GM19452 (cell line): ENCODE results near the gene C5orf15.
"Not testable (repeated sequence)": the region's sequence is repeated elsewhere in the genome, so short reads cannot be mapped to it uniquely, and the experiment has no call there.

Experiments
- ATAC-seq: cut with Tn5 transposase; IDR thresholded peaks from one replicate; pipeline ENCODE4 v1.9.1; 2021; ENCODE audit not compliant: unreplicated experiment

C5orf15 gene

DNA sequence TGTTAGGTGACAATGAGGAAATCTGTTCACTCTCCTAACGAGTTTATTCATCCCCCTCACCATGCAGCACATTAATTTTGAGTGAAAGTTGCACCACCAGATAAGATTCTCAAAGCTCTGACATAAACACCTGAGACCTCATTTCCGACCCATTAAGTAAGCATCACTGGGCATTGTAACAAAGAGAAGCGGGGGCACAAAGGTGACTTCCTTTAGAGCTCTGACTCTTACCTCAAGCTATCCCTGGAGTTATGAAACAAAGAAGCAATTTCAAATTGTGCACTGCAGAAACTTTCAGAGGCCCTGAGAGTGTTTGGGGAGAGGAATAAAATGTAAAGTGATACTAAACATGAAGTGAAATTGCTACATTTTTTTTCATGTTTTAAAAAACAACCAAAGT, 29.5 kb downstream of the C5orf15 start:
- peak; percentile 41 for ATAC-seq

DNA sequence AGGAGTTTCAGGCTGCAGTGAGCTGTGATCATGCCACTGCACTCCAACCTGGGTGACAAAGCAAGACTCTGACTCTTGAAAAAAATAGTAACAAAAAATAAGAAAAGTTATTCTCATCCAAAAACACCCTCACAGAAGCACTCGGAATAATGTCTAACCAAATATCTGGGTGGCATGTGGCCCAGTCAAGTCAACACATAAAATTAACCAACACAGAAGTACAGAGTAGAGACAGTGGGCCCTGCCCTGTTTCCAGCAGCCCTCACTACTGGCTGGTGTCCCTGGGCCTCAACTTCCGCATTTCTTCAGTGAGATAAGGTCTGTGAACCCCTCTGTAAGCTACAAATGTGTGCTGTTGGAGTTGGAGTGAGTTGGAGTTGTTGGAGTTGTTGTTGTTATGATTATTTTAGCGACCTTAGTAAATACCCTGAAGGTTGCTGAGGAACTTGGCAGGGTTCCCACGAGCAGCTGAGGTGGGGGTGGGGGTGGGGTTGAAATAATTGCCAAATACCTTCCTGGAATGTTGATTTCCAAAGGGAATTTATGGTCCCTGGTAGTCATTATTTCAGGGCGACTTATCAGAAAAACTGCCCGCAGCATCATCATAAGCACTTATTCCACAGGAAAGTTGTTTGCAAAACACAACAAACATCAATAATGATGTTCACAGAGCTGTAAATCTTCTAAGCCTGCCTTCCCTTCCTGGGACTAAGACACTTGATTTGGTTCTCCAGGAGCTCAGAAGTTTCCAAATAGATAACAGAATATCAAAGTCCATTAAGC, 30.2 kb downstream of the C5orf15 start:
- no peak for ATAC-seq

DNA sequence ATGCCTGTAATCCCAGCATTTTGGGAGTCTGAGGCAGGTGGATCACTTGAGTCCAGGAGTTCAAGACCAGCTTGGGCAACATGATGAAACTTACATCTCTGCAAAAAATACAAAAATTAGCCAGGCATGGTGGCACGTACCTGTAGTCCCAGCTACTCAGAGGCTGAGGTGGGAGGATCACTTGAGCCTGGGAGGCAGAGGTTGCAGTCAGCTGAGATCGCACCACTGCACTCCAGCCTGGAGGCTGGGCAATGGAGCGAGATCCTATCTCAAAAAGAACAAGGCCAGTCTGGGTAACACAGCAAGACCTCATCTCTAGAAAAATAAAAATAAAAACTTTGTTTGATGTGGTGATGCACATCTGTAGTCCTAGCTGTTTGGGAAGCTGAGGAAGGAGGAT, 30.8 kb downstream of the C5orf15 start:
- not testable (repeated sequence) for ATAC-seq

DNA sequence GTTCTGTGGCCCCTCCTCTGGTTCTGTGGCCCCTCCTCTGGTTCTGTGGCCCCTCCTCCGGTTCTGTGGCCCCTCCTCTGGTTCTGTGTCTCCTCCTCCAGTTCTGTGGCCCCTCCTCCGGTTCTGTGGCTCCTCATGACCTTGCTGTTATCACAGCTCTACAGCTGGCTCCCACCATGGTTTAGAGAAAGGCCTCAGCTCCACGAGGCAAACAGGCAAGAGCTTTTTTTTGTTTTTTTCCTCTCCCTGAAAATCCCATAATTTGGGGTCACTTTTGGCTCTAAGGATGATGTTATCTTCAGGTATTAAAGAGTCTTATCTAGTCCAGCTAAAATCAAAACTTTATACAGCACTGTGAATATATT, 31.8 kb downstream of the C5orf15 start:
- no peak for ATAC-seq

DNA sequence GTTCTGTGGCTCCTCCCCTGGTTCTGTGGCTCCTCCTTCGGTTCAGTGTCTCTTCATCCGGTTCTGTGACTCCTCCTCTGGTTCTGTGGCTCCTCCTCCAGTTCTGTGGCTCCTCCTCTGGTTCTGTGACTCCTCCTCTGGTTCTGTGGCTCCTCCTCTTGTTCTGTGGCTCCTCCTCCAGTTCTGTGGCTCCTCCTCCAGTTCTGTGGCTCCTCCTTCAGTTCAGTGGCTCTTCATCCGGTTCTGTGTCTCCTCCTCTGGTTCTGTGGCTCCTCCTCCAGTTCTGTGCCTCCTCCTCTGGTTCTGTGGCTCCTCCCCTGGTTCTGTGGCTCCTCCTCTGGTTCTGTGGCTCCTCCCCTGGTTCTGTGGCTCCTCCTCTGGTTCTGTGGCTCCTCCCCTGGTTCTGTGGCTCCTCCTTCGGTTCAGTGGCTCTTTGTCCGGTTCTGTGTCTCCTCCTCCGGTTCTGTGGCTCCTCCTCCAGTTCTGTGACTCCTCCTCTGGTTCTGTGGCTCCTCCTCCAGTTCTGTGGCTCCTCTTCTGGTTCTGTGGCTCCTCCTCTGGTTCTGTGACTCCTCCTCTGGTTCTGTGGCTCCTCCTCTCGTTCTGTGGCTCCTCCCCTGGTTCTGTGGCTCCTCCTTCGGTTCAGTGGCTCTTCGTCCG, 32.3 kb downstream of the C5orf15 start:
- ATAC-seq, result not testable (repeated sequence)

DNA sequence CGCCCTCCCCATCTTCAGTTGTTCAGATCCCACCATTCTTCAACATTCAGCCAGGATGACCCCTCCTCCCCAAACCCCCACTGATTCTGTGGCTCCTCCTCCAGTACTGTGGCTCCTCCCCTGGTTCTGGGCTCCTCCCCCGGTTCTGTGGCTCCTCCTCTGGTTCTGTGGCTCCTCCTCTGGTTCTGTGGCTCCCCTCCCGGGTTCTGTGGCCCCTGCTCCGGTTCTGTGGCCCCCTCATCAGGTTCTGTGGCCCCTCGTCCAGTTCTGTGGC, 32.8 kb downstream of the C5orf15 start:
- ATAC-seq, result no peak

DNA sequence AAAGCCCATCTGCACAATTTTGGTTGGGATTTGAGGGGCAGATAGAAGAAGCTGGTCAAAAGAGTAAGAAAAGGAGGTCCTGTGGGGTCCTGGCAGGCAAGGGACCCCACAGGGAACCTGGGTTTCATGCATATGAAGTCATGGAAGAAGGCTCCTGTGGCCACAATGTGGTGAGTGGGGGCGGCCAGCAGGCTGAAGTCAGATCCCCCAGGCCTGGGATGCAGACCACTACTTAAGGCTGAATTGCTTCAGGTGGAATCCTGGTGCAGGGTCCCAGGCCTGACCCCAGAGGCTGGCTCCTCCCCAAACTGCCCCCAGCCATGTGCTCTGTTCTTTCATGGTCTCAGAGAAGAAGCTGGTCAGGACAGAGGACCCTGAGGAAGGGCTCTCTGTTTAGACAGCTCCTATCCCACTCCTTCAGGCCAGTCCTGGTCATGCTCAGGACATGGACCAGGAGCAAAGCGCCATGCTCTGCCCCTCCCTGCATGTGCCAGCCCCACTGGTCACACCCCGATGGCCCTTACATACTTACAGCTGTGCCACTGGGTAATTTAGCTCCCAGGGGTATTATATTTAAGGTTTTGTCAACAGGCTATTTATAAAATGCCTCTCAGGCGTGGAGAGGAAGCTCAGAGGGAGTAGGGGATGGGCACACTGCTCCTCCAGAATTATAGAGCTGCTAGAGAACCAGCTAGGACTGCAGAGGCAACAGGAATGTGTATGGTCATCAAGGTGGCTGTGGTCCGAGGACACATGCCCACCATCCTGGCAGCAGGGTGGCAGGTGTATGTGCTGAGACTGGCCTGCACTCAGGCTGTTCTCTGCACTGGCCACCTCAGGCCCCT, 33.4 kb downstream of the C5orf15 start:
- no peak for ATAC-seq

DNA sequence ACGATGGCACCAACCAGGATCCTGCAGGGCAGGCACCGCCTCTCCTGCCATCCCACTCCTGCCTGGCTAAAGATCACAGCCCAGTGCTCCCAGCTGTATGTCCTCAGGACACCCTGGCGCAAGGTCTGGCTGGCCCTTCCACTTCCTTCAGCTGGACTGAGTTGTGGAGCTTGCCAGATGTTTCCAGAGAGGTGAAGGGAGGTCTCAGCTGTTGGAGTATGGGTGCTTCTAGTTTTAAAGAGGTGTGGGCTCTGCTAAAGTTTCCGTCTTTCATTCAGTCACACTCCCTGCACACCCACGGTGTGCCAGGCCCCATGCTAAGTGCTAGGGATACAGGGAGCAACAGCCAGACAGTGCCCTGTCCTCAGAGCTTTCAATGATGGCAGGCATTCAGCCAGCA, 34.1 kb downstream of the C5orf15 start:
- ATAC-seq, result no peak

DNA sequence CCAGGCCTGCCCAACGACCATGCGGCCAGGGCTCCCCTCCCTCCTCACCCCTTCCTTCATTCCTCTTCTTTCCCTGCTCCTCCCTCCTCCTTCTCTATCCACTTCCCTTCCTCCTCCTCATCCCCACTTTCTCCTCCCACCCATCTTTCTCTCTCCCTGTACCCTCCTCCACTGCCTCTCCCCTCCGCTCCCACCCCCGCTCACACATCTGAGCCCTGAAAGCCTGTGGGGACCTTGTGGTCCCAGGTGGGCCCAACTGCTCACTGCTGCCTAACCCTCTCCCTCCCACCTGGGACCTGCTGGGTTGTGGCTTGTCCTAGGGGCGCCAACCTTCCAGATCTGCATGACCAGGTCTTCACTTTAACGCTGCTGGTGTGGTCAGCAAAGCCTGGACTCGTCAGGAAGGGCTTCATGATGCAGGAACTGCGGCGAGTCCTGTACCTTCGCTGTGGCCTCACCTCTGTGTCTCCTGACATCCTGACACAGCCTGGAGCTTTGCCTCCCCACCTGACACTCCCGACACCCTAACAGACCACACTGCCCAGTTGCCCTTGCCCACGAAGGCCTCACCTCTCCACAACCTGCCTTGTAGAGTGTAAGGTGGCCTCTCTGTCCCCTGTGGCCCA, 34.6 kb downstream of the C5orf15 start:
- ATAC-seq, result no peak

DNA sequence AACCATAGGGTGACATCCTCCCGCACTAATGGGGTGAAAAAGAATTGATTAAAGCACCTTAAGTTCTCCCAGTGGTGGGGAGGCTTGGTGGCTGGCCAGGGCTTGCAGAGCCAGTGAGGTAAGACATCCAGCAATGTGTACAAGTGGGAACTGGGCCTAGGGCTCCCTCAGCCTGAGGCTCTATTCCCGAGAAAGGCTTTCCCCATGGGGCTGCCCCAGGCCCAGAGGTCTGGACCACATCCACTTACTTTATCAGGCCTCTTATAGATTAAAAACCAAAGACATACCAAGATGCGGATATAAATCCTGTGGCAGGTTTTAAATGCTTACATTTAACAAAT, 35.3 kb downstream of the C5orf15 start:
- ATAC-seq, result no peak

DNA sequence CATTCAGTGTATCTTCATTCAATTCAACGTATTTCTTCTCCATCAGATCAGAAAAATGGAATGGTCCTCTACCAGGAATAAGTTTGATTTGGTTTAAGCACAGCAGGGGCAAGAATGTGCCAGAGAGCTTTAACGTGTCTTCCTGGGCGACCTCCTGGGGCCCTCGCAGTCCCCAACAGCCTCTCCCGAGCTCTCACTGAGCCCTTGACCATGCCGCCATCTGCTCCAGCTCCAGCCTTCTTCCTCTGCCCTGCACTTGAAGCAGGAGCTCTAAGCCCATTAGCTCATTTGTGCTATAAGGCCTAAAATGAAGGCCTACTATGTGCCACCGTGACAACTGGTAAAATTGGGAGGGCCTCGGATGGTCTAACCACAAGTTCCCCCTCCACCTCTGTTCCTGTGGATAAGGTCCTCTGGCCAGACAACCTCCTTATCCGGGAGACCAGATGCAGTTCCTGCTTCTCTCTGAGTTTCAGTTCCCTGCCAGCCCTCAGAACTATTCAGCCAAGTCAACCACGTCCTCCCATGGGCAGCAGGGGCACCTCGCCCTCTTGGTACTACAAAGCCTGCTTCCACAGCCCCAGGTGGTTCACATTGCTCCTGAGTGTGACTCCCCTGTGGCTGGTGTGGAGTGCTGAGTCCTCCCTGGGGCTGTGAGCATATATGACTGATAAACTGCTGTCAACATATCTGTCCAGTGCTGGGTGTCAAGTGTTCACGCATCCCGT, 35.8 kb downstream of the C5orf15 start:
- ATAC-seq, result no peak

DNA sequence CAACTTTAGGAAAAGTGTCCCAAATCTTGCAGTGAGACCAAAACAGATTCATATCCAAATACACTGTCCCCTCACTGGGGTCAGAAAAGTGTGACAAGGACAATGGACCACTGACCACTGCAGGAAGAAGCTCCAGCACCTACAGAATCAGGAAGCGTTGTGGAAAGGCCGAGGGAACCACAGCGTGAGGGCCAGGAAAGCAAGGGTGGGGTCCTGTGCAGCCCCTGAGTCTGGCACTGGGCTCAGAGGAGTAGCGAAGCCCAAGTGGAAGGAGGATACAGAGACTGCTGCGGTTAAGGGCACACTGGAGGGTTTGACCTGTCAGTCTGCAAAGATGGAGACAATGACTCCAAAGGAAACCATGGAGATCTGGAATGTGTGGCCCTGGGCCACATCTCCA, 36.9 kb downstream of the C5orf15 start:
- ATAC-seq, result no peak

DNA sequence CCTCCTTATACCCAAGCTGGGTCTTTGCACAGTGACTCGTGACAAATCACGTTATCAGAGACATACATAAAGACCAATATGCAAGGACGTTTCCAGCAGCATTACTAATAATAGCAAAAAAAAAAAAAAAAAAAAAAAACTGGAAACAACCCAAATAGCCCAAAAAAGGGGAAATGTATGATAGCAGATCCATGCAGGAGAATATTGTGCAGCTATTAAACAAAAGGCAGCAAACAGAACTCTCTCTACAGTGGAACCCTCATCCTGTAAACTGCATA, 37.7 kb downstream of the C5orf15 start:
- ATAC-seq, result no peak

DNA sequence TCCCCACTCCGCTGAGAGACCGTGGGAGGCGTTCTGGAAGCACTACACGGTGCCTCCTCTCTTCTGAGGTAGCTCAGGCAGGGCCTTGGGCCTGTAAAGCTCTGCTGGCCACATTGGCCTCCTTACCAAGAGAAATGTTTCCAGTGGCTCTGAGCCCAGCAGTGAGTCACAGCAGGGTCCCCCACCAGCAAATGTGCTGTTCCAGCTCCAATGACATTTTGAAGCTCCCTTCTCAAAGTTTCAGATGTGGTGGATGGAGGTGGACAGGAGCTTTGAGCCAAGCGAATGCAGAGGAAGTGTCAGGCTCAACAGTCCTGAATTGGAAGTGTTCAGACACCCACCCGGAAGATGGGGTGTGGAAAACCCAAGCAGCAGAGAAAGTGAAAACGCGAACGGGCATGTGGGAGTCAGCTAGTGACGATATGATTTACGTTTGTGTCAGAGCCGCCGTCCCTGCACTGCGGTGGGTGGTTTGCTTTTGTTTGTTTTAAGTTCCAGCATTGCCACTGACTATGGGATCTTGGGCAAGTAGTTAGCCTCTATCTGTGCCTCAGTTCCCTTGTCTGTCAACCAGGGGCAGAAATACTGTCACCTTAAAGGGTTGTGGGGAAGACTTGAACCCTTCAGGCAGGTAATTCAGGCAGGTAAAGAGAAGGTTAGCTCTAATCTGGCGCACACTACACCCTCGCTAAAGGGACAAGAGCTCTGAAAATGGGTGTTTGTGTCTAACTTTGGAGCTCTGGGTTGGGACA, 38.2 kb downstream of the C5orf15 start:
- peak; percentile 37 for ATAC-seq

DNA sequence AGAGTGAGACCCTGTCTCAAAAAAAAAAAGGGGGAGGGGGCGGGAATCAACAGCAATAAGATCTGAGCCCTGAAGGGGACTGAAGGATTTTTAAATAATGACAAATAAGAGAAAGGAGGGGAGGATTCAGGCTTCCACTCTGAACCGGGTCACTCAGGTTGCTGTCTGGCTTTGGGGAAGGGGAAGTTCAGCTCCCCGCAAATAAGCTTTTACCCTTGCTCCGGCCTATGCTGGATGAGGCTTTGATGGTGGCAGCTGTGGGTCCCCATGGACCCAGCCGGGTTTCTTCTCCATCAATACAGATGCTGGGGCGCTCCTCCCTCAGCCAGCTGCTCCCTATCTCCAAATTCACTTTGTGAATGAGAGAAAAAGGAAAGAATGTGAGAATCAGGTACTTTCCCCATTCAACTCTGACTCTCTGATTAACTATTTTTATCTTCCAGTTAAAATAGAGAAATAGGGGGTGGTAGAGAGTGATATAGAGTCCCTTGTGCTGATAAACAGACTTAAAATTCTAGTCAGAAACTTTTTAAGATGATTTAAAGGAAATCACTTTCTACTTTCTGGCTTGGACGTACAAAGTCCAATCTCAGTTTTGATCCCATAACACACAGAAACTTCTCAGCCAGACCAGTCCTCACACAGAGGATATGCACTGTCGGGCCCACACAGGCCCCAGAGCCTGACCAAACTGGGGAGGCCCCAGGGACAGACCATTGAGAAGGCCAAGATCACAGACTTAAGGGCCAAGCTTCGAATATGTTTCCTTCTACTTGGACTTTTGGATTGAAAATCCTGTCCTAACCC, 39.6 kb downstream of the C5orf15 start:
- no peak for ATAC-seq

DNA sequence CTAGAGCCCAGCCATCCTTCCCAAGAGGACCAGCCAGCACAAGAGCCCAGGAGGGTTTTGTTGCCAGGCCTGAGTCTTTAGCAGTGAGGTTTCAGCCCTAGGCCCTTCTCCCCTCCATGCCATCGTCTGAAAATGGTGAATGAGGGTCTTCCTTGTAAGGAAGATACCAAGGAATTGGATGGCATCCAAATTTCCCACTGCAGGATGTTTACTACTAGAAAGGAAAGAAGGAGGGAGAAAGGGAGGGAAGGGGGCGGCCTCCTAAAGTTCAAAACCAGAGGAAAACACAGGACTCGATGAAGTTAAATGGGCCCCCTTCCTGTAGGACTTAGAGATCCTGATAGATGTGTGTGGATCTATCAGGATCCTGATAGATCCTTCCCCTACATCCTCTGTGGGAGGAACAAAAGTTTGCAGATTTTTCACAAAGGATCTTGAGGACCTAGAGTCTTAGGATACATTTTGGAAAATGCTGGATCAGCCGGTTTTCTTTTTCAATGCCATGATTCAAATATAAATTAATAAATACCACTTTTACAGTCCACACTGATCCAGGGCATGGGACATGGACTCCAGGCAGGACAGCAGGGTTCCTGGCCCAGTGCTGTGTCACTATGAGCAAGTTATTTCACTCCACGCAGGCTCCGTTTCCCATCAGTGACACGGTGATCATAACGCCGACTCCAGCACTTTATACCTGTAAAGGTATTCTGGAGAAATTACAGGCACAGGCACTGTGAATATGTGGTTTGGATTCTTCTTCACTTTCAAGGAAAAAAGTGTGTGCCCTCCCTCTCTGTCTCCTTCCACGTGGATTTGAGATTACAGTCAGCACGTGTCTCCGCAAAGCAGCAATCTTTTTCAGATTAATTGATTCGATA, 40.9 kb downstream of the C5orf15 start:
- ATAC-seq, result no peak

DNA sequence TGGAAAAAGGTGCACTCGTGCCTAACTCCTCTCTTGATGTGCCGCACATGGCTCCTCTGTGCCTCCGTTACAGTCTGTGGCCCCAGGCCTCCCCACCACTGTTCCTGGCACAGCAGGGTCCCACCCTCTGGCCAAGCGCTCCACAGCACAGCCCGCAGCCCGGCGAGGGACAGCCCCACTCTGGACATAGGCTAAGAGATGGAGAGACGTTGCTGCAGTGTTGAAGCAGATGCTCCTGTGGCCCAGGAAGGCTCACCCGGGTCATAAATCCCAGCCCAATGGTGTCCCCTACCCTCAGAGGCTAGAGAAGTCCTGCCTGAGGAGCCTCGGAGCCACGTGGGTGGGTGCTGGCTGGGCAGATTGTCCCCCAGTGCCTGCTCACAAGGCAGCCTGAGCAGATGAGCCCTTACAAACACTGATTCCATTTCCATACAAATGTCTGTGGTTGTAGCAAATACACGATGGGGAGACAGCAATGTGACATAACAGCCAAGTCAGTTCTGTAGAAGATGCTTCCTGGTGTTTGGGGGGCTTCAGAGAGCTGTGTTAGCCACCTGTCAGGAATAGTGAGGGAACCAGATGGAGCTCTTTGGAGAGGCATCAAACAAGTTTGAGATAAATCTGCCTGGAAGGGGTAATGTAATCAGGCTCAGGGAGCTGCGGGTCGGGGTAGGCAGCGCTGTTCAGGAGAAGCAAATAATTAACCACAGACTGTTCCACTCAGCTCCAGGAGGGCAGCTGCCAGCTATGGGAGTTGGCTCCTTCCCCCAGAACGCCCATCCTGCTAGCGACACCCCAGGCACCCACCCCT, 41.7 kb downstream of the C5orf15 start:
- no peak for ATAC-seq

DNA sequence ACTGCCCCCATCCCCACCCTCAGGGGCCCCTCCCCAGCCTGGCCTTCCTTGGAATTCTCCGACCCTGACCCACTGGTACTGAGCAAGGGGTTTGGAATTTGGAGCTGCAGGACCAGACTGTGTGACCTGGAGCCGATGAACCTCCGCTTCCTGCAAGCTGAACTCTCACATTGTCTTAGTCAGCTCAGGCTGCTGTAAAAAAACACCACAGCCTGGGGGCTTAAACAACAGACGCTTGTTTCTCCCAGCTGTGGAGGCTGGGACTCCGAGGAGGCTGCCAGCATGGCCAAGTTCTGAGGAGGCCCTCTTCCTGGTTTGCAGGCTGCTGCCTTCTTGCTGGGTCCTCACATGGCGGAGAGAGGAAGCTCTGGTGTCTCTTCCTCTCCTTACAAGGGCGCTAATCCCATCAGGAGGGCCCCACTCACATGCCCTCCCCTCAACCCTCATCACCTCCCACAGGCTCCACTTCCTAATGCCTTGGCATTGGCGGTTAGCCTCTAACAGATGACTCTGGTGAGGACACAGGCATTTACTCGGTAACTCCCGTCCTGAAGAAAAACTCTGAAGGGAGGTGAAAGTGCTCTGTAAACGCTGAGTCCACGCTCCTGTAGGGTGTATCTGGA, 42.4 kb downstream of the C5orf15 start:
- no peak for ATAC-seq
